Testis (tissue), 3 donors: Measurements from ENCODE around the gene MPV17. TPM values are rescaled to one million over a fixed set of nuclear protein-coding genes. Genes with fewer than 3 reads are reported as not detected.

Experiments used
- DNase-seq: peaks from one replicate; pipeline ENCODE4 v3.0.0-alpha.2; 2019
- H3K27ac ChIP-seq, 2 donors: fragments of 200-600 bp; sonication (generic); one replicate each; pipeline ENCODE4 v1.5.1; 2019
- H3K27me3 ChIP-seq: fragments of 200-600 bp; sonication (generic); one replicate; pipeline ENCODE4 v1.5.1; 2019
- H3K36me3 ChIP-seq: fragments of 200-600 bp; sonication (generic); one replicate; pipeline ENCODE4 v1.5.1; 2017; ENCODE audit warnings: low read depth; ENCODE audit errors: missing control alignments
- H3K4me1 ChIP-seq: fragments of 200-600 bp; sonication (generic); one replicate; pipeline ENCODE4 v1.5.1; 2019
- H3K4me3 ChIP-seq, 2 donors: fragments of 200-600 bp; sonication (generic); one replicate each; pipeline ENCODE4 v1.5.1; 2017 to 2019
- H3K9me3 ChIP-seq: fragments of 200-600 bp; sonication (generic); one replicate; pipeline ENCODE4 v1.5.1; 2017
- POLR2A ChIP-seq: fragments of 450-650 bp; IDR thresholded peaks from one replicate; pipeline ENCODE4 v1.6.1; 2017; ENCODE audit warnings: antibody characterized with exemption, mild to moderate bottlenecking, moderate library complexity
- WGBS, 2 donors: methylation state at CpG; one replicate each; pipeline ENCODE4 v1.1.5; 2018; 5-methylcytosine and 5-hydroxymethylcytosine counted together
- intact Hi-C: fragments of 100-400 bp; cut with DNase I; formaldehyde crosslinking; loops from one replicate; pipeline ENCODE4 v1.15.1; 2023; ENCODE audit warnings: low total_unique reads
- polyA plus RNA-seq: library from polyadenylated mRNA; stranded (reverse); fragments of 350-450 nt; fragmentation: Illumina TruSeq; extraction: RNeasy Lipid Tissue Mini Kit (QIAGEN cat#74804); gene quantifications from one replicate; pipeline ENCODE4 v1.2.3, GENCODE V29; 2014; ENCODE audit warnings: low read depth, low replicate concordance; ENCODE audit not compliant: insufficient read depth
- total RNA-seq, 2 donors: library from RNA; depleted of rRNA; stranded (reverse); fragments of >200 nt; gene quantifications; one replicate each; pipeline ENCODE4 v1.2.3, GENCODE V29; 2016
- TF ChIP-seq, protein P1 (sequence below), 3 experiments: fragments of 450-650 bp in 2 of 3; fragments of 200-600 bp in 1 of 3; sonication (generic) in 1 of 3; IDR thresholded peaks; one replicate each; pipeline ENCODE4 v1.5.1; 2016 to 2019; ENCODE audit warnings: antibody characterized with exemption in 3 of 3, mild to moderate bottlenecking in 2 of 3, moderate library complexity in 1 of 3

The MPV17 gene
- total and polyA plus RNA-seq, 3 donors from 2014 or later: 59.5 to 72.3 (median 71.2) TPM

DNA sequence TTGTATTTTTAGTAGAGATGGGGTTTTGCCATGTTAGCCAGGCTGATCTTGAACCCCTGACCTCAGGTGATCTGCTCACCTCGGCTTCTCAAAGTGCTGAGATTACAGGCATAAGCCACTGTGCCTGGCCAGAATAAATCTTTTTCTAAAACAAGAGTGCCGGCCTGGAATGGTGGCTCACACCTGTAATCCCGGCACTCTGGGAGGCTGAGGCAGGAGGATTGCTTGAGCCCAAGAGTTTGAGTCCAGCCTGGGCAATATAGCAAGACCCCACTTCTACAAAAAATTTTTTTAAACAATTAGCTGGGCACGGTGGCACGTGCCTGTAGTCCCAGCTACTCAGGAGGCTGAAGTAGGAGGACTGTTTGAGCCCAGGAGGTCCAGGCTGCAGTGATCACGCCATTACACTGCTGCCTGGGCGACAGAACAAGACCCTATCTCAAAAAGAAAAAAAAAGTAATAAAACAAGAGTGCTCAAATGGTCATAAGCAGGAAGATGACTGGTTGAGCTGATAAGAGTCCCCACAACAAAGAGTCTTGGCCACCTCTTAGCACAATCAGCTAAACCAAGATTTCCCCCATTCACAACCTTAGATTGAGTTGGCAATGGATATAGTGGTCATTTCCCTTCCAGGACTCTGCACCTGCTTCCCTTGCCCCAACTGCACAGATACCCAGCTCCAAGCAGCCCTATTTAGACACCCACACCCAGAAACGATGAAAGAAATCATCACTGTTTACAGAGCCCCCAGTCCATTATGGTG lies 8.8 kb downstream of the MPV17 start:
- Histone ChIP-seq H3K4me1 (no peaks in the 10 kb centered on the region), H3K4me3 (no peak overlapping the region), H3K27me3 (no peaks in the 10 kb centered on the region), H3K36me3 (peaks cover 3% of the 10 kb centered on the region), H3K9me3 (no peaks in the 10 kb centered on the region), H3K27ac (no peak overlapping the region)
- TF ChIP-seq, protein P1, sequence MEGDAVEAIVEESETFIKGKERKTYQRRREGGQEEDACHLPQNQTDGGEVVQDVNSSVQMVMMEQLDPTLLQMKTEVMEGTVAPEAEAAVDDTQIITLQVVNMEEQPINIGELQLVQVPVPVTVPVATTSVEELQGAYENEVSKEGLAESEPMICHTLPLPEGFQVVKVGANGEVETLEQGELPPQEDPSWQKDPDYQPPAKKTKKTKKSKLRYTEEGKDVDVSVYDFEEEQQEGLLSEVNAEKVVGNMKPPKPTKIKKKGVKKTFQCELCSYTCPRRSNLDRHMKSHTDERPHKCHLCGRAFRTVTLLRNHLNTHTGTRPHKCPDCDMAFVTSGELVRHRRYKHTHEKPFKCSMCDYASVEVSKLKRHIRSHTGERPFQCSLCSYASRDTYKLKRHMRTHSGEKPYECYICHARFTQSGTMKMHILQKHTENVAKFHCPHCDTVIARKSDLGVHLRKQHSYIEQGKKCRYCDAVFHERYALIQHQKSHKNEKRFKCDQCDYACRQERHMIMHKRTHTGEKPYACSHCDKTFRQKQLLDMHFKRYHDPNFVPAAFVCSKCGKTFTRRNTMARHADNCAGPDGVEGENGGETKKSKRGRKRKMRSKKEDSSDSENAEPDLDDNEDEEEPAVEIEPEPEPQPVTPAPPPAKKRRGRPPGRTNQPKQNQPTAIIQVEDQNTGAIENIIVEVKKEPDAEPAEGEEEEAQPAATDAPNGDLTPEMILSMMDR (IDR thresholded peaks at IDR 0.05): no peak
- no peak for TF ChIP-seq POLR2A
- DNase-seq: no peak
- 92 to 96% methylated on average over 8 of the region's 8 CpGs for WGBS, 2 donors
- intact Hi-C loops: no loop called here

DNA sequence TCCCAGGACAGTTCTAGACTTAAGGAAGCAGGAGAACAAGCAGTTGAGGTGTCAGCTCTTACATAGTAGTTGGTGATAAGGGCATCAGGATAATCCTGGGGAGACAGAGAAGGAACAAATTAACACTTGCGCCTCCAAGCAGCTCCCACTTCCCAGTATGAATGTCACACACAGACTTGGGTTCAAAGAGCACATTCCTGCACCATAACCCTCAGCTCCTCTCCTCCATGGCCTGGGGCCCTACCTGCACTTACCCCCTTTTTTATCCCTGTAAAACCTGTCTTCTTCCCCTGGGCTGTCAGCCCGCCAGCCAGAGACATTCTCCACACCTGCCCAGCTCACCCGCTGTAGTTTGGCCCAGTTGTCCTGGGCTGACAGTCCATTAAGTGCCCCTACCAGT lies 10.7 kb downstream of the MPV17 start:
- WGBS, 2 donors: 94 to 97% methylated on average over 3 of the region's 3 CpGs
- TF ChIP-seq POLR2A: no peak
- TF ChIP-seq, protein P1 (IDR thresholded peaks at IDR 0.05): no peak
- Histone ChIP-seq H3K27me3 (no peaks in the 10 kb centered on the region), H3K36me3 (peaks cover 3% of the 10 kb centered on the region), H3K9me3 (no peaks in the 10 kb centered on the region), H3K27ac (no peak overlapping the region), H3K4me3 (no peak overlapping the region), H3K4me1 (no peaks in the 10 kb centered on the region)
- intact Hi-C loops: no loop called here
- no peak for DNase-seq

DNA sequence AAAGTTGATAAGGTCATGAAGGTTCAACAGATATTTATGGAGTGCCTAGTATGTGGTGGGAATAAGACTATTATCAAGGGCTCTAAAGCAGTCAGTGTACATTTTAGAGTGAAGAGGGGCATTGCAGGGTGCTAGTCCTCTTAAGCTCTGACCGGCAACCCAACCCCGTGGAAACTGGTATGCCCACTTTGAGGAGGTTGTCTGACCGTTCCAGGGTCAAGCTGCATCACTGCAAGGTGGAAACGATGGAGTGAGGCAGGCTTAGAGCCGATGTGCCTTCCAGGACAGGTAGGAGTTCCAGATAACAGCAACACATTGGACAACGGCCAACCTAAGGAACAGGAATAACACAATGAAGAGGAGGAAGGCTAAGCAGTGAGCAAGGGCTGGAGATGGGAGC lies 13.2 kb downstream of the MPV17 start:
- H3K27ac ChIP-seq: no peak overlapping the region
- no peak for DNase-seq
- TF ChIP-seq, protein P1 (IDR thresholded peaks at IDR 0.05): no peak
- no peak for TF ChIP-seq POLR2A
- WGBS, 2 donors: 81 to 83% methylated on average over 6 of the region's 6 CpGs
- no peaks in the 10 kb centered on the region for H3K27me3 ChIP-seq
- no peaks in the 10 kb centered on the region for H3K9me3 ChIP-seq
- H3K36me3 ChIP-seq: peaks cover 3% of the 10 kb centered on the region
- intact Hi-C loops: loop anchor here (10.0 kb wide), 1 partner anchor 215 kb away; no protein-coding TSS in a partner anchor
- H3K4me3 ChIP-seq: no peak overlapping the region
- no peaks in the 10 kb centered on the region for H3K4me1 ChIP-seq

DNA sequence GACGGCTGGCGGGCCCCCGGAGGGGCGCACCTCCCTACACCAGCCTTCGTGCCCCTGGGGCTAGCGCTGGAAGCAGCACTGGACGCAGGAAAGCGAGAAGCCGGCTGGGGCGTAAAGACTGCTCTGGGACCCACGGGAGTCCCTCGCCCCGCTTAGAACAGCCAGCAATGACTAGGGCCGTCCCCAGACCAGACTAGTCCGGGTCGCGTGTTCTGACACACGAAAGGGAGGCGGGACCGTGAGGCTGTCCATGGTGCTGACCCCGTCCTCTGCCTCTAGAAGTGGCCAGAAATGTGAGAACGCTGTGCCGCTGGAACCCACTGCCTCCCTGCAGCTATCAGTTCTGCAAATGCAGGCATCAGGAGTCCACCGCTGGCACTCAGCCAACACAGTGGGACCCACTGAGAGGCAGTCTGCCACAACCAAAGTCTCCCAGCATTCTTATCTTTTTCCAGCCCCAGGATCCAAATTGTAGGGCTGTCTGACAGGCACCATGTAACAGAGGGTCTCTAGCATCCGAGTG lies 14.5 kb downstream of the MPV17 start, which contains the start of gene UCN:
UCN (minus strand) TSS at position 87 of the 523 bp plus-strand sequence. CDS start 550 bp downstream, outside the sequence.
- peak; percentile 43 for DNase-seq
- no peak within 1 kb of the TSS for H3K4me3 ChIP-seq
- TF ChIP-seq, protein P1 (IDR thresholded peaks at IDR 0.05): no peak
- TF ChIP-seq POLR2A: no peak
- intact Hi-C loops: loop anchor here (10.0 kb wide), 1 partner anchor 214 kb away; no protein-coding TSS in a partner anchor
- no peaks in the 10 kb centered on the region for H3K9me3 ChIP-seq
- no peak within 1 kb of the TSS for H3K27ac ChIP-seq
- WGBS, 2 donors: 35 to 41% methylated on average over 23 to 25 of the region's 25 CpGs
- no peaks in the 10 kb centered on the region for H3K4me1 ChIP-seq
- peaks cover 3% of the 10 kb centered on the region for H3K36me3 ChIP-seq
- H3K27me3 ChIP-seq: no peaks in the 10 kb centered on the region
